Esophagus muscularis mucosa (tissue), 3 donors: Measurements from ENCODE around the gene TCF21.

Experiments used
- CTCF ChIP-seq, 3 experiments: fragments of 200-600 bp in 2 of 3; fragments of 450-650 bp in 1 of 3; sonication (generic) in 2 of 3; IDR thresholded peaks; one replicate each; pipeline ENCODE4 v1.5.1; 2017 to 2019; ENCODE audit warnings: antibody characterized with exemption in 3 of 3, mild to moderate bottlenecking in 2 of 3, moderate library complexity in 1 of 3
- POLR2A ChIP-seq: fragments of 450-650 bp; IDR thresholded peaks from one replicate; pipeline ENCODE4 v1.6.1; 2017; ENCODE audit warnings: antibody characterized with exemption, moderate library complexity, mild to moderate bottlenecking, low read depth

DNA sequence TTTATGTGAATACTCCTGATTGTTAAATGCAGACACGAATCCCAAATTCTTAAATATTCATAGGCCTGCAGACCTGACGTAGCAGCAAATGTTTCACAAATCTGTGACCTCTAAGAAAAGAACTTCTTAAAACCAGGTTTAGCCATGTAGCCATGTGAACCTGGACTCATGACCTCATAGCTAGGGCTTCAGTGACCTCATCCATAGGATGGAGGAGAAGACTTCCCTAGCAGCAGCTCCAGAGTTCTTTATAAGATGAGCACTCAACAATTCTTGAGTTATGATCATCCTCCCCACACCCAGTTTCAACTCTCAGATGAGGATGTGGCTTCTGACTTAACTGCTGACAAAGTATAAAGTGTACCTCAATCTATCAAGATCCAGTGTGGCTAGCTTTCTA, 45.8 kb upstream of the TCF21 start:
- TF ChIP-seq POLR2A (no peak), CTCF (IDR thresholded peaks at IDR 0.05) (no peak)
